ENCODE data around the gene APOH. TPM values are rescaled to one million over a fixed set of nuclear protein-coding genes. Genes with fewer than 3 reads are reported as not detected.

APOH gene
- total RNA-seq, 1 donor from 2014 or later = not detected

GRCh38 chr17:66215529-66215911 lies 13.7 kb downstream of the APOH start:
- no peaks in the 10 kb centered on the region for H3K4me1 ChIP-seq
- no peaks in the 10 kb centered on the region for H3K36me3 ChIP-seq
- H3K27ac ChIP-seq (replicated peaks) = no peak overlapping the region
- no peaks in the 10 kb centered on the region for H3K9me3 ChIP-seq (replicated peaks)
- no peak for DNase-seq
- peaks cover 22% of the 10 kb centered on the region for H3K27me3 ChIP-seq (ENCODE audit: low read depth)
- intact Hi-C loops (cut with micrococcal nuclease) = no loop called here
- H3K4me3 ChIP-seq = no peak overlapping the region
- TF ChIP-seq CTCF (IDR thresholded peaks at IDR 0.05; ENCODE audit: borderline replicate concordance) = no peak

- no peak for TF ChIP-seq CTCF (IDR thresholded peaks at IDR 0.05; ENCODE audit: borderline replicate concordance)
- Histone ChIP-seq H3K4me1 (no peaks in the 10 kb centered on the region), H3K27ac (replicated peaks) (no peak overlapping the region), H3K27me3 (ENCODE audit: low read depth) (peaks cover 18% of the 10 kb centered on the region), H3K36me3 (no peaks in the 10 kb centered on the region), H3K4me3 (no peak overlapping the region), H3K9me3 (replicated peaks) (no peaks in the 10 kb centered on the region)
- intact Hi-C loops (cut with micrococcal nuclease) = no loop called here
- DNase-seq = no peak
These were observed 14.2 kb downstream of the APOH start for GRCh38 chr17:66214884-66215528.

- Histone ChIP-seq H3K4me3 (no peak overlapping the region), H3K27ac (replicated peaks) (no peak overlapping the region), H3K36me3 (no peaks in the 10 kb centered on the region), H3K9me3 (replicated peaks) (peaks cover 7% of the 10 kb centered on the region), H3K4me1 (peaks cover 19% of the 10 kb centered on the region), H3K27me3 (ENCODE audit: low read depth) (no peaks in the 10 kb centered on the region)
- intact Hi-C loops (cut with micrococcal nuclease) = no loop called here
- no peak for TF ChIP-seq CTCF (IDR thresholded peaks at IDR 0.05; ENCODE audit: borderline replicate concordance)
- no peak for DNase-seq
These were observed 18.0 kb downstream of the APOH start for GRCh38 chr17:66211047-66211810.

GRCh38 chr17:66210208-66210574 lies 19.0 kb downstream of the APOH start:
- Histone ChIP-seq H3K4me1 (peaks cover 19% of the 10 kb centered on the region), H3K9me3 (replicated peaks) (peaks cover 7% of the 10 kb centered on the region), H3K4me3 (no peak overlapping the region), H3K36me3 (no peaks in the 10 kb centered on the region), H3K27me3 (ENCODE audit: low read depth) (no peaks in the 10 kb centered on the region), H3K27ac (replicated peaks) (no peak overlapping the region)
- intact Hi-C loops (cut with micrococcal nuclease) = no loop called here
- TF ChIP-seq CTCF (IDR thresholded peaks at IDR 0.05; ENCODE audit: borderline replicate concordance) = no peak
- DNase-seq = no peak

- peaks cover 11% of the 10 kb centered on the region for H3K9me3 ChIP-seq (replicated peaks)
- H3K36me3 ChIP-seq = no peaks in the 10 kb centered on the region
- no peaks in the 10 kb centered on the region for H3K27me3 ChIP-seq (ENCODE audit: low read depth)
- peak; percentile 34 for TF ChIP-seq CTCF (IDR thresholded peaks at IDR 0.05; ENCODE audit: borderline replicate concordance)
- no peak overlapping the region for H3K27ac ChIP-seq (replicated peaks)
- no peak overlapping the region for H3K4me3 ChIP-seq
- H3K4me1 ChIP-seq = peaks cover 19% of the 10 kb centered on the region
- intact Hi-C loops (cut with micrococcal nuclease) = no loop called here
- no peak for DNase-seq
These were observed 21.3 kb downstream of the APOH start for GRCh38 chr17:66207936-66208335.

Data from left ventricle myocardium inferior (tissue), 1 donor.